ENCODE data around the gene SLCO2B1.
"Not testable (repeated sequence)": the region's sequence is repeated elsewhere in the genome, so short reads cannot be mapped to it uniquely, and the experiment has no call there.

GRCh38 chr11:75105967-75106681 is 44.8 kb upstream of the SLCO2B1 start:
- not testable (repeated sequence) for TF ChIP-seq PBX3 (CRISPR knock-in tag; IDR thresholded peaks at IDR 0.05); PRDM10 (tag by site-specific recombination; IDR thresholded peaks at IDR 0.05); SP2 (tag by site-specific recombination; IDR thresholded peaks at IDR 0.05); TCF7L2 (IDR thresholded peaks at IDR 0.05; ENCODE audit: borderline replicate concordance, low read depth, low read length); YY1 (tag by site-specific recombination; IDR thresholded peaks at IDR 0.05); CTCF (tag by site-specific recombination; IDR thresholded peaks at IDR 0.05); ZFP41 (tag by site-specific recombination; IDR thresholded peaks at IDR 0.05; ENCODE audit: borderline replicate concordance); ATF2 (tag by site-specific recombination; IDR thresholded peaks at IDR 0.05; ENCODE audit: low read depth); ZBTB11 (tag by site-specific recombination; conservative IDR thresholded peaks at IDR 0.05; ENCODE audit: low read depth)

All from HEK293 (cell line).